NCI-H2107 (cell line): ENCODE measurements around the gene SCN4A.
"Not testable (repeated sequence)": the region's sequence is repeated elsewhere in the genome, so short reads cannot be mapped to it uniquely, and the experiment has no call there.

Source experiments
- DNase-seq: peaks from one replicate; lab custom pipeline; 2025; lab: John Stamatoyannopoulos, UW

SCN4A gene

GRCh38 chr17:63972796-63973195, at the start of gene SCN4A:
SCN4A (minus strand) TSS chr17:63972918; CDS start chr17:63972841, 77 bp downstream.
- no peak for DNase-seq

GRCh38 chr17:64020056-64020766, 47.5 kb upstream of the SCN4A start, which contains the start of gene ICAM2:
ICAM2 (minus strand) TSS chr17:64020633; CDS start chr17:64006691, 13,942 bp downstream.
- DNase-seq, result no peak

- not testable (repeated sequence) for DNase-seq
Observed at GRCh38 chr17:64019551-64019961, 46.8 kb upstream of the SCN4A start.

GRCh38 chr17:64017381-64017980, 44.8 kb upstream of the SCN4A start:
- no peak for DNase-seq

- DNase-seq, result no peak
Observed at GRCh38 chr17:64016974-64017373, 44.3 kb upstream of the SCN4A start.

GRCh38 chr17:64016231-64016784, 43.6 kb upstream of the SCN4A start:
- DNase-seq, result no peak

- DNase-seq, result no peak
Observed at GRCh38 chr17:64015447-64015846, 42.7 kb upstream of the SCN4A start.

GRCh38 chr17:64009571-64010402, 37.1 kb upstream of the SCN4A start:
- no peak for DNase-seq

- no peak for DNase-seq
Observed at GRCh38 chr17:64008830-64009229, 36.1 kb upstream of the SCN4A start.

GRCh38 chr17:64008346-64008745, 35.6 kb upstream of the SCN4A start:
- DNase-seq, result no peak

- no peak for DNase-seq
Observed at GRCh38 chr17:64007838-64008282, 35.1 kb upstream of the SCN4A start.

- DNase-seq, result not testable (repeated sequence)
Observed at GRCh38 chr17:64007089-64007837, 34.5 kb upstream of the SCN4A start.

GRCh38 chr17:64006361-64007088, 33.8 kb upstream of the SCN4A start:
- DNase-seq, result no peak

- peak; percentile 48 for DNase-seq
Observed at GRCh38 chr17:64005734-64006167, 33.0 kb upstream of the SCN4A start.

- DNase-seq, result no peak
Observed at GRCh38 chr17:64004903-64005733, 32.4 kb upstream of the SCN4A start.

GRCh38 chr17:64004218-64004770, 31.6 kb upstream of the SCN4A start:
- no peak for DNase-seq

- no peak for DNase-seq
Observed at GRCh38 chr17:64003526-64004121, 30.9 kb upstream of the SCN4A start.

GRCh38 chr17:64002658-64003525, 30.2 kb upstream of the SCN4A start:
- DNase-seq, result no peak
